ENCODE data around the gene CLBA1.
A peak's percentile ranks its signal among the peaks of the same experiment; 100 is the strongest.

Gene CLBA1

GRCh38 chr14:104968541-104969401, 16.8 kb upstream of the CLBA1 start:
- no peak for DNase-seq (ENCODE audit: low read depth)

GRCh38 chr14:104969741-104970230, 15.8 kb upstream of the CLBA1 start:
- no peak for DNase-seq (ENCODE audit: low read depth)

DNA sequence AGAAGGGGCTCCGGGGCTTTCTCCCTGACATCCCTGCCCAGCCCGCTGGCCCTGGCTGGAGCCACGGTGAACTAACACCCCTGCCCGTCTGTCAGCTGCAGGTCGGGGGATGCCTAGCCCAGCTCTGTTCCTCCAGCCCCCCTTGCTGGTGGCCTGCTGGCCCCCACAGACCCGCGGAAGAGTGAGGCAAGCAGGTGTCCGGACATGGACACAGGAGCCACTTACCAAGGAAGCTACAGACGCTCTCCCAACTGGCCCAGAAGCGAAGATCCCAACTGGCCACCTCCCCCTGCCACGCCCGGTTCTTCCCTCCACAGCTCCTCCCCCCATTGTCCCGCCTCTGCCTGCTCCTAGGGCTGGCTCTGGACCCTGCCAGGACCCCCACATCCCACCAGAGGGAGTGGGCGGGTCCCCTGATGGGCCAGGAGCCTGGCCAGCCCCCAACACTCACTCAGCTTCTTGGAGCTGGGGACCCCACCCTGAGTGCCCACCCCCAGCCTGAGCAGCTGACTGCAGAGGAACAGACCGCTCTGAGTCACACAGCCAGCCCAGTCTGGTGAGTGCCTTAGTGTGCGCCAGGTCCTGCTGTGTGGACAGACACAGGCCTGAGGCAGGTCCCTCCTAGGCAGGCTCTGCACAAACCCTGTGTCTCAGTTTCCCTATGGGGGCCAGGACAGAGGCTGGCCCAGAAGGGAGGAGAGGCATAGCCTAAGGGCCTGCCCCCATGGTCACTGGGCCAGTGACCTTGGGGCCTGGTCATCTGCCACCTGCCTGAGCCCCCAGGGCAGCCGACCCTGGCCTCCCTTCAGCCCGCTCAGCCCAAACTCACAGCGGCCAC, 15.1 kb upstream of the CLBA1 start:
- DNase-seq (ENCODE audit: low read depth) = peak; percentile 94

DNA sequence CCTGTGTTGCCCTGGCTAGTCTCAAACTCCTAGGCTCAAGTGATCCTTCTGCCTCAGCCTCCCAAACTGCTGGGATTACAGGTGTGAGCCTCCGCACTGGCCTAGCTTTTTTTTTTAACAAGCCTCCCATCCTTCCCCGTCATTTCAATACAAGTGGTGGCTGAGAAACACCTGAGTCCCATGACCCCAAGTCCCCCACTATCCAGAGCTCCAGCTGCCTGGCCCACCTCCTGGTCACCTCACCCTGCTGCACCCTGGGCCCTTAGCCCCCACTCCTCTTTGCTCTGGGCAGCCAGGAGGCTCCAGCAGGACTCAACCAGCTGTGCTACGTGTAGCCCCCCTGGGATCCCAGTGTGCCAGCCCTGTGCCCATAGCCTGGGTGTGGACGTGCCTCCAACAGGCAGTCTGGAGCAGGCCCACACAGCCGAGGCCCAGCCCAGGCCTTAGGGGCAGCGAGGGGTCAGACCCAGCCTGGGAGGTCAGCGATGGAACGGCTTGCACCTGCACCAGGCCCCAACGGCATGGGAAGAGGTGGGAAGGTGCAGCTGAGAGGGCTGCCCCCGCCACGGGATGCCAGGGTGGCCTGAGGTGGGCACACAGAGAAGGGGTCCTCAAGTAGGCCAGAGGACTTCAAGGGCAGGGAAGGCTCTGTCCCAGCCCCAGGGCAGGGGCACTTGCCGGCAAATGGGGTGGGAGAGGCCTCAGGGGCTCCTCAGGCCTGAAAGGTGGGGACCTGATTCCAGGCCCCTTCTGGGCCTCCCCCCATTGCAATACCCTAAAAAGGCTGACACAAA, 13.9 kb upstream of the CLBA1 start:
- no peak for DNase-seq (ENCODE audit: low read depth)

- peak; percentile 72 for DNase-seq (ENCODE audit: low read depth)
These were observed 13.1 kb upstream of the CLBA1 start for GRCh38 chr14:104972301-104973134.

GRCh38 chr14:104973135-104973384, 12.5 kb upstream of the CLBA1 start:
- peak; percentile 96 for DNase-seq (ENCODE audit: low read depth)

GRCh38 chr14:104973385-104974145, 12.0 kb upstream of the CLBA1 start:
- DNase-seq (ENCODE audit: low read depth) = peak; percentile 94

- no peak for DNase-seq (ENCODE audit: low read depth)
These were observed 11.4 kb upstream of the CLBA1 start for GRCh38 chr14:104974146-104974541.

- DNase-seq (ENCODE audit: low read depth) = no peak
These were observed 10.8 kb upstream of the CLBA1 start for GRCh38 chr14:104974665-104975390.

DNA sequence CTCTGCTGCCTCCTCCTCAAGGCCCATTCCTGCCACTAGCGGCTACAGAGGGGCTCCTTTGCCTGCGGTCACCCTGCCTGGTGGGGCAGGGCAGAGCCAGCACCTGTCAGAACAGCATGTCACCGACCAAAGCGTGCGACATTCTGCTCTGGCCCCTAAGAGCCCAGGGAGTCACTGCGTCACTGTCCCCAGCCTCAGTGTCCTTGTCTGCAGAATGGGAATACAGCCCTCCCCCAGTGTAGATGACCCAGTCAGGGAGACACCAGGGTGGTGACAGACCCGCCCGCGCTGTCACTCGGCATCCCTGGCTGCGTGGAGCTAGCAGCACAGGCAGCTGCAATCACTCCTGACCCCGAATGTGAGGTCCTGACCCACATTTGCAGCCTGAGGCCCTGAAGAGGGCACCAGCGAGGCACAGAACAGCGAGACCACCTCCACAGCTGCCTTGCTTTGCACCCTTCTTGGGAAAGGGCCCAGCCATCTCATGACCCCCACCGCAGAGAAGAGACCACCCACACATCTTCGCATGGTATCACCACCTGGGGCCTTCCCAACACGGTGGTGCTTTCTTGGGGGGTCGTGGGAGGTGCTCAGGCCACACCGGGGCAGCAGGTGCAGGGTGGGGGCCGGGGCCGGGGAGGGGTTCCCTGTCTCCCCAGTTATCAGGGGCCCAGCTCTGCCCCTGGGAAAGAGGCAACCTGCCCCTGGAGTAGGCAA, 9.9 kb upstream of the CLBA1 start:
- DNase-seq (ENCODE audit: low read depth) = no peak

- DNase-seq (ENCODE audit: low read depth) = peak; percentile 64
These were observed 9.2 kb upstream of the CLBA1 start for GRCh38 chr14:104976198-104977007.

DNA sequence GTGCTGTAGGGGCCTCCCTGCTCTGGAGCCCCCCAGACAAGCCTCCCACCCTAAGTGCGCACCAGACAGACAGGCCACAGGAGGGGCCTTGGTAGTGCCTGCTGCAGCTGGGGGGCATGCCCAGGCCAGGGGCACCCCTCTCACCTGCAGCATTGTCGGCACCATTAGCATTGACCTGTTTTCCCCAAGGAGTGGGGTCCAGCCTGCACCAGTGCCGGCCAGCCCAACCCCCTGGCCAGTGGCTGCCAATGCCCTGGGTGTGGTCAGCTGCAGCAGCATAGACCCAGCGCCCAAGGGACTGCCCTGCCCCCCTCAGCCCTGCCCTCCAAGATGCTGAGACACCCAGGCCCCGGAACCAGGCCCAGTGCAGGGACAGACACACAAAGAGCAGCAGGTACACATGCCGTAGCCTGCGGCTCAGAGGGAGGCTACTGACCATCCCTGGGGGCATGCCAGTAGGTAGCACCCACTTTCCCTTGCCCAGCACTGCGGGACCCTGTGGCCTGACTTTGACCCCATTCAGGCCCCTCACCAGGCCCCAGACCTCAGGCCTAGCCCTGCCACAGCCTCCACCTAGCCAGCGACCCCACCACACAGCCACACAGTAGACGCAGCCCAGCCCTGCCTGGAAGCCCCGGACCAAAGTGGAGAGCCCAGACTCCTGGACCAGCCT, 8.4 kb upstream of the CLBA1 start:
- DNase-seq (ENCODE audit: low read depth) = no peak

- peak; percentile 51 for DNase-seq (ENCODE audit: low read depth)
These were observed 7.6 kb upstream of the CLBA1 start, which contains the start of gene AHNAK2 for GRCh38 chr14:104977681-104978653. AHNAK2 (minus strand) TSS chr14:104978374; CDS start chr14:104978237, 137 bp downstream.

GRCh38 chr14:104978746-104979691, 6.6 kb upstream of the CLBA1 start:
- no peak for DNase-seq (ENCODE audit: low read depth)

All from fibroblast of the conjunctiva (primary cell).